ENCODE data around the gene DDX11.
"Not testable (repeated sequence)": the region's sequence is repeated elsewhere in the genome, so short reads cannot be mapped to it uniquely, and the experiment has no call there.

Gene DDX11

DNA sequence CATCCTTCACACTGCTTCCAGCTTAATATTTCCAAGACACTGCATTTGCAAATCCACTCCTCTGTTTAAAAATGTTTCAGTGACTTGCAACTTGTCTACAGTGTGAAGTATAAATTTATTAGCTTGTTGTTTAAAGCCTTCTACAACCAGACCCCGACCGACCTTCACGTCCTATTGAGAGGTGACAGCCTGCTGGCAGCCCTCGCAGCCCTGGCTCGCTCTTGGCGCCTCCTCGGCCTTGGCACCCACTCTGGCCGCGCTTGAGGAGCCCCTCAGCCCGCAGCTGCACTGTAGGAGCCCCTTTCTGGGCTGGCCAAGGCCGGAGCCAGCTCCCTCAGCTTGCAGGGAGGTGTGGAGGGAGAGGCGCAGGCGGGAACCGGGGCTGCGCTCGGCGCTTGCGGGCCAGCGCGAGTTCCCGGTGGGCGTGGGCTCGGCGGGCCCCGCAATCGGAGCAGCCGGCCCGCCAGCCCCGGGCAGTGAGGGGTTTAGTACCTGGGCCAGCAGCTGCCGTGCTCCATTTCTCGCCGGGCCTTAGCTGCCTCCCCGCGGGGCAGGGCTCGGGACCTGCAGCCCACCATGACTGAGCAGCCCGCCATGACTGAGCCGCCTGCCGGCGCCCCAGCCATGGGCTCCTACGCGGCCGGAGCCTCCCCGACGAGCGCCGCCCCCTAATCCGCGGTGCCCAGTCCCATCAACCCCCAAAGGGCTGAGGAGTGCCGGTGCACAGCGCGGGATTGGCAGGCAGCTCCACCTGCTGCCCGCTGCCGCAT lies 2.5 kb upstream of the DDX11 start:
- DNase-seq = not testable (repeated sequence)

DNA sequence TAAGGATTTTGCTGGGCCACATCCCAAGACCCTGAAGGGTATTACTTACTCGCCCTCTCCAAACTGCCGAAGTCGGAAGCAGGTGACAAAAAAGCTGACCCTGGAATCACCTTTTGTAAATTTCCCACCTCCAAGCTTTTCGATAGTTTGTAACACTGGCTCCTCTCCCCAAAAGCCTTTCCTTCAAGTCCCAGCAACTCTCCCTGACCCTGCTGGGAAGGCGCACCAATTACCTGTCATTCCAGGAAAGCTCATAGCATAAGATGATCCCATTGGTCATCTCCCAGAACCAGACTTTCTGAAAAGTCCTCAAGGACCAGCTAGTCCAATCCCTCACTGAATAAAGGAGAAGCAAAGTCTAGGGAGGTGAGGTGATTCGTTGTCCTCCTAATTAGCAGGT lies 698 bp upstream of the DDX11 start:
- DNase-seq = not testable (repeated sequence)

DNA sequence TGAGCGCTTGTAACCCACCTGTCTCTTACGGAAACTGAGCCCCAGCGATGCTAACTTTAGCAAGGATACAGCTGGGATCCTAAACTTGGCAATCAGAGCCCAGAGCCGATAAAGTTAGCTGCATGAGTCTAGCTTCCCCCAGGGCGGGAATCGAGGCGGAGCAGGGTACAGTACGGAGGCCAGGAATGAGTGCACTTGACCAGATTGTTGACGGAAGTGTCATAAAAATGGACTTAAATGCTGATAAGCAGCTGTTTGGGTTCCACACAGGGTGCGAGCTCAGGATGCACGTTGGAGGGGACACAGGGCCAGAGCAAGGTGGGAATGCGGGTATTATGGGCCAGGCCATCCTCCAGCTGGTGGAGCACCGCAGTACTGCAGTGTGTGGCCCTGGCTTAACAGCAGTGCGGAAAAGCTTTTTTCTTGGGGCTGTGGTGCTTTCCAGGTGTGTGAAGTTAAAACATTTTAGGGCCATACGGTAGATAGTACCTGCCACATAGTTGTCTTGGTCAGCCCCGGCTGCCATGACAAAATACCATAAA lies 744 bp downstream of the DDX11 start:
- not testable (repeated sequence) for DNase-seq

DNA sequence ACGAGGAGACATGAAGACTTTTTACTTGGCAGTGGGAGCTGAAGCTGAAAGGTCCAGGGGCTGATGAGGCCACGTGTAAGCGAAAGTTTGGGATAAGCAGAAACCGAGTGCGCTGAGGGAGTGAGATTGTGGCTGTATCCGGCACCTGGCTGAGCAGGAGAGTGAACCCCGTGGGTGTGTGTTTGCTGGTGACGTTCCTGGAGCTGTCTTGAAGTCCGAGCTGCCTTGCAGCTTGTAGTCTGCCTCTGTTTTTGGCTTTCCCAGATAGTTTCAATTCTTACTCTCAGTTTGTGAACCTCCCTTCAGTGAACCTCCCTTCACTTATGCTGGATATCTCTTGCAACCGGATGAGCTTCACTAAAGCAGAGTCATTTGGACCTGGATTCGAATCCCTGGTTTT lies 2.5 kb downstream of the DDX11 start:
- DNase-seq = not testable (repeated sequence)

DNA sequence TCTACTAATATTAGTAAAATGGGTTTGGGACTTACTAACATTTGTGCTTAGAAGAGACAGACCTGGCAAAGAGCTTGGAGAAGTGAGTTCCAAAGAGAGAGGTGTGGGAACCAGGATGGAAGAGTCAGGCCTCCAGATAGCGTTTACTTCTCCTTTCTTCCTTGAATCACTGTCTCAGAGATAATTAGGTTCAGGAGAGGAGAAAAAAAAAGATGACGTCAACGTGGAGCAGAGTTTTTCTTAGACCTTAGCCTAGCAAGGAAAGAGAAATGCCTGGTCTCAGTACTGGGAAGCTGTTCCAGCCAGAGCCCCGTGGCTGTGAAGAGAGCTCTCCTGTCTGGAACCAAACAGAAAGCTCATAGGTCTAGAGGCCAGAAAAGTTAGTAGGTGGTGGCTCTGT lies 3.4 kb downstream of the DDX11 start:
- DNase-seq = not testable (repeated sequence)

DNA sequence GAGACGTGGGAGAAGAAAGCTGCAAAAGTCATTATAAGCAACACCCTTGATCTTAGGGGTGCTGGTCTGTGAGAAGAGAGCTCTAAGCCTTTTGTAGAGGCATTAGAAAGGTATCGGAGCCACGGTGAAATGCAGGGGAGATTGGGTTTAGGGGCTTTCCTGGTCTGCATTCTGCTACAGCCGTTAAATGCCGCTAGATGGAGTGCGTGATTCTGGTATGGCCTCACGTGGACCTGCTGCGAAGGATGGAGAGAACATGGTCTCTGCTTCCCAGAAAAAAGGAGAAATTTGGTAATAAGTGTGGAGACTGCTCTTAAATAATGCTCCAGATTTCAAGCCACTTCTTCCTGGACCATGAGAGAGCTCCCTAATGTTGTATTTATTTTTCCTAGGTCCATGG lies 4.3 kb downstream of the DDX11 start:
- not testable (repeated sequence) for DNase-seq

DNA sequence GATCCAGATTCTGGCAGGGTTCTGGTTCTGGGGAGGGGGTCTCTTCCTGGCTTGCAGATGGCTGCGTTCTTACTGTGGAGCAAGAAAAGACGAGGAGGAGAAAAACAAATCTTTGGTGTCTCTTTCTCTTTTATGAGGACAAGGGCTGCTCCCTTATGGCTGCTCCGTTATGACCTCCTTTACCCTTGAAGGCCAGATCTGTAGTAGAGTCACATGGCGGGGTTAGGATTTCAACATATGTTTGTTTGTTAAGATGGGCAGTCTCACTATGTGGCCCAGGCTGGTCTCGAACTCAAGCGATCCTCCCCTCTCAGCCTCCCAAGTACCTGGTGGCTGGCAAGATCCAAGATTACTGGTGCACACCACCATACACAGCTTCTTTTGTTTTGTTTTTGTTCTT lies 5.8 kb downstream of the DDX11 start:
- DNase-seq = not testable (repeated sequence)

DNA sequence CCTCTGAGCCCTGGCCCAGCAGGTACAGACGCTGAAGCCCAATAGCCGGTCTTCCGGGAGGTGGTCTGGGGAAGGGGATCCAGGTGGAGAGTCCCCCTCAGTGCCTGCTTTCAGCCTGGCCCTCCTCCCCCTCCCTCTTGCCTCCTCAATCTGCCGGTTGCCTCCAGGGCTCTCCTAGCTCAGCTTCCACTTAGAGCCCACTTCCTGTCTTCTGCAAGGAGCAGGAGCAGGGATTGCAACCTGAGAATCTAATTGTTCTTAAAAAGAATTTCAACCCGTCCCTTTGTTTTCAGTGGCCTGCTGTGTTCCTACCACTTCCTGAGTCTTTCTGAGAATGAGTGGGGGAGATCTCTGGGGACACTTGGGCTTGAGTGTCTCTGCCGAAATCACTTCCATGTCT lies 6.6 kb downstream of the DDX11 start:
- not testable (repeated sequence) for DNase-seq

DNA sequence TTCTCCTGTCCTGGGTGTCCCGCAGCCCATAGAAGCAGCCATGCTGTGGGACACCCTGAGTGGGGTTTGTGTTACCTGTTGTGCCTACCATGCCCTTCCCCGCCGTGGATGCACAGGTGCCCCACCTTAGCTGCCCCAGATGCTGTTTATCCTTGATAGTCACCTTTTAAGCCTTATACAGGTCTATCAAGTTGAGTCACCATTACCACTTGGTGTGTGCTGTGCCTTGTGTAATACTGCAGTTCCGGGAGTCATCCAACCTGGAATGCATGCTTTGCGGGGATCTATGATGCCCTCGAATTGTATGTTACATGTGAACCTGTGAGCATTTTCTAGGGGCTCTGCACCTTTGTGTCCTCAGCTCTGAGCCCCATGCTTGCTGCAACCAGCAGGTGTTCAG lies 7.6 kb downstream of the DDX11 start:
- not testable (repeated sequence) for DNase-seq

DNA sequence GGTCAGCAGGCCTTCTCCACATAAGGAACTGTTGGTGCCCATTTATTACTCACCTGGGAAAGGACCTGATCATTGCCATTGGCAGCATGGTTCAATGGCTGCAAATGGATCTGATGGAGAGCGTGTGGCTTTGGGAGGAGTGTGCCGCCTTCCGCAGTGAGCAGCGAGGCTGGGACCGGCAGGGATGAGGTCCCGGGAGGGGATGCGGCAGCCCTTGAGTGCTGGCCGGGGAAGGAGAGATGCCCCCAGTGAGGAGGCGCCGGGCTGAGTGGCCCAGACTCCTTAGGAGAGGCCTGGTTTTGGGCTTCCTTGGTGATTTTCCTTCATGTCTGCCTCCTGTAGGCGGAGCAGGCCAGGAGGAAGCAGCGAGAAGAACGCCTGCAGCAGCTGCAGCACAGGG lies 10.6 kb downstream of the DDX11 start:
- not testable (repeated sequence) for DNase-seq

DNA sequence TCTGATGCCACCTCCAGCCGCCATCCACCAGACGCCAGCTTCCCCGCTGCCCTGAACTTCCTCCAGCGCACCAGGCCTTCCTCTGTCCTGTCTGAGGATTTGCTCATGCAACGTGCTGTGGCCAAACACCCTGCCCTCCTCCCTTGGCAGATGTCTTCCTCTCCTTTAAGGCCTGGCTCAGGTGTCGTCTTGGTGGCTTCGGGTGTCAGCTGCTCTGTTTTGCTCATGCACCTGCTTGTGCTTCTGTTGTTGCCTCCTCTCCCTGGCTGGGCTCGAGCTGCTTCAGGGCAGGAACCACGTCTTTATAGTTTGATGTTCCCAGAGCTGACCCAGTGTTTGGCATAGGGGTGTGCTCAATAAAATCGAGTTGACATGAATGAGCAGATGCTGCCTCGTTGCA lies 12.4 kb downstream of the DDX11 start:
- not testable (repeated sequence) for DNase-seq

DNA sequence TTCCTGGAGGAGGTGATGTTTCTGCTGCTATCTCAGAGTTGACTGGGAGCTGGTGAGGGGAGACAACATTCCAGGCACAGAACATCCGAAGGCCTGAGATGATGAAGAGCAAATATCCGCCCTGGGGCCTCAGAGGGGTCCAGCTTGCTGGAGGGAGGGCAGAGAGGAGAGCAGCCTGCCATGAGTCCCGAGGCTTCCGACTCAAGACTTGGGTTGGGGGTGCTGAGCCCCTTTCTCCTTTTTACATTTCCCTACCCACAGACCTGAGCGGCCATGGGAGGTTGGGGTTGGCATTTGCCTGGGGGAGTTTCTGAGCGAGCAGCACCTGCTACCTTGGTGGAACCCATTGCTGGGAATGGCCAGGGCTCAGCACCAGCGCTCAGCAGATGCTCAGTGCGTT lies 13.8 kb downstream of the DDX11 start:
- not testable (repeated sequence) for DNase-seq

DNA sequence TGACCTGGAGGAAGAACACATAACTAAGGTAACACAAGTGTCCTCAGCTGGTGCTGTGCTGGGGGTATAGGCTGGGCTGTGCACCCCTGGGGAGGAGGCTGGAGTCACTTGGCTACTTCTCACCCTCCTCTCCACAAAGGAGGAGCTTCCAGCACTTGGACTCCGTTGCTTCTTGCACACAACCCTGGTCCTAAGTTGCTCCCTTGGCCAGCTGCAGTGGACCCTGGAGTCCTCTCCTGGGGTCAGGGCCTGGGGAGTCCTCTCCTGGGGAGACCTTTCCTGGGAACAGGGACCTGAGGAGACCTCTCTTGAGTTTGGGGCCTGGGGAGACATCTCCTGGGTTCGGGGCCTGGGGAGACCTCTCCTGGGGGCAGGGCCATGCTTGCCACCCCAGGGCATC lies 14.3 kb downstream of the DDX11 start:
- not testable (repeated sequence) for DNase-seq

DNA sequence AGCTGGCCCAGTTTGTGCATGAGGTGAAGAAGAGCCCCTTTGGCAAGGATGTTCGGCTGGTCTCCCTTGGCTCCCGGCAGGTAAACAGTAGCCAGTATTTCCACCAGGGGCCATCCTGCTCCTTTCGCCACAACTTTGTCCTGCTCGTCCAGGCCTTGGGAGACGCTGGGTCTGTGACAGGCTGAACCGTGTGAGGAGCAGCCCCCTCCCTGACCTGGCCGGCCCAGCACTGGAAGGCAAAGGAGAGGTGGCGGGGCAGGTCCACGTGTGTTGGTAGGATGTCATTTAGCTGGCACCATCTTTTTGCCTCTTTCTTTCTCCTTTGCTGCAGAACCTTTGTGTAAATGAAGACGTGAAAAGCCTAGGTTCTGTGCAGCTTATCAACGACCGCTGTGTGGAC lies 15.4 kb downstream of the DDX11 start:
- DNase-seq = no peak

DNA sequence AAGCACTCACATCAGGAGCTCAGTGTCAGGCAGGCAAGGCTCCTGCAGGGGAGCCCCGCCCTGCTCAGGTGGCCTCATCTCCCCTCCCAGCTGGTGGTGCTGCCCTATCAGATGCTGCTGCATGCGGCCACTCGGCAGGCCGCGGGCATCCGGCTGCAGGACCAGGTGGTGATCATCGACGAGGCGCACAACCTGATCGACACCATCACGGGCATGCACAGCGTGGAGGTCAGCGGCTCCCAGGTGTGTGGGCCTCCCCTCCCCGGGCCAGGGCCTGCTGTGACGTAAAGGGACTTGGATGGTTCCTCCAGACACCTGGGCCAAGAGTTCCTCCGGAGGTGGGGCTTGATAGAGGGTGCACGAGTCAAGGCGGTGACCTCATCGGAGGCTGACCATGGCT lies 18.0 kb downstream of the DDX11 start:
- not testable (repeated sequence) for DNase-seq

DNA sequence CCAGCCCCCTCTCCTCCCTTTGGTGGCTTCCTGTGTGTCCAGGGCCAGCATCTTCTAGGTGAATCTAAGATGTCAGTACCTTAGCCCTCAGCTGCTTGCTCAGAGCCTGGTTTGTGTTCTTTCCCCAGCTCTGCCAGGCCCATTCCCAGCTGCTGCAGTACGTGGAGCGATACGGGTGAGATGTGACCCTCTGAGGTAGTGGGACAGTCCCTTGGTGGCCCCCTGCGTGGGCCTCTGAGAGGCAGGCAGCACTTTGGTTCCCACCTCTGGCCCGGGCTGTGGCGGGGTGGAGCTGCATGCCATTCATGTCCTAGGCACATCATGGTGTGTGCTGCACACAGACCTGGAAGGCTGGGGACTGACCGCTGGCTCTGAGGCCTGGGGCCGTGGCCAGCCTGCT lies 19.1 kb downstream of the DDX11 start:
- DNase-seq = not testable (repeated sequence)

DNA sequence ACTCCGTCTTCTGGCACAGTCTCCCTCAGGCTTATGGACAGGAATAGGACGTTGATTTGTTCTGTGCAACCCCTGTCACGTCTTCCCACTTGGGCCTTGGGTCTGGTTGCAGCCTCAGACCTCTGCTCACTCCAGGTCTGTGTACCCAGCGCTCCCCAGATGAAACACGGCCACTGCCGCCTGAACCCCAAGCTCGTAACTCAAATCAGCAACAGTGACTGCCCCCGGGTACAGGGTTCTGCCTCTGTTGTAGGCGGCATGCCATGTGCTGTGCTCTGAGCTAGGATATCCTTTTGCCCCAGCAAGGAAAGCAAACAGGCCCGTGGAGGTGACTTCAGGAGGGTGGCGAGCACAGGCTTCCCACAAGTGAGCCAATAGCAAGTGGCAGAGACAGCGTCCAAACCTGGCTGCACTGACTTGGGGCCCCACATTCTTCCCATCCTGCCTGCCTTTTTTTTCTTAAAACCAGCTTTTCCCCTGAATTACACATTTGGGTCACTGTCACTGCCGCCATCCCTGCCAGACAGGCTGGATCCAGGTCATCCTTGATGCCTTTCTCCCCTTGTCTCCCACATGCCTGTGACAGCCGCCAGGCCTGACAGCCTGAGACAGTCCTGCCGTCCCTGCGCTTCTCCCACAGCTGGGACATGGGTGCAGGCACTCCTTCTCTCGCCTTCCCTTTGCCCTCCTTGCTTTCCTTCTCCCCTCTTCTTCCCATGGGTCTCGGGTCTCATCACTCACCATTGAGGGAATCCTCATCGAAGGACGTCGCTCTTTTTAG lies 21.6 kb downstream of the DDX11 start:
- DNase-seq = not testable (repeated sequence)

DNA sequence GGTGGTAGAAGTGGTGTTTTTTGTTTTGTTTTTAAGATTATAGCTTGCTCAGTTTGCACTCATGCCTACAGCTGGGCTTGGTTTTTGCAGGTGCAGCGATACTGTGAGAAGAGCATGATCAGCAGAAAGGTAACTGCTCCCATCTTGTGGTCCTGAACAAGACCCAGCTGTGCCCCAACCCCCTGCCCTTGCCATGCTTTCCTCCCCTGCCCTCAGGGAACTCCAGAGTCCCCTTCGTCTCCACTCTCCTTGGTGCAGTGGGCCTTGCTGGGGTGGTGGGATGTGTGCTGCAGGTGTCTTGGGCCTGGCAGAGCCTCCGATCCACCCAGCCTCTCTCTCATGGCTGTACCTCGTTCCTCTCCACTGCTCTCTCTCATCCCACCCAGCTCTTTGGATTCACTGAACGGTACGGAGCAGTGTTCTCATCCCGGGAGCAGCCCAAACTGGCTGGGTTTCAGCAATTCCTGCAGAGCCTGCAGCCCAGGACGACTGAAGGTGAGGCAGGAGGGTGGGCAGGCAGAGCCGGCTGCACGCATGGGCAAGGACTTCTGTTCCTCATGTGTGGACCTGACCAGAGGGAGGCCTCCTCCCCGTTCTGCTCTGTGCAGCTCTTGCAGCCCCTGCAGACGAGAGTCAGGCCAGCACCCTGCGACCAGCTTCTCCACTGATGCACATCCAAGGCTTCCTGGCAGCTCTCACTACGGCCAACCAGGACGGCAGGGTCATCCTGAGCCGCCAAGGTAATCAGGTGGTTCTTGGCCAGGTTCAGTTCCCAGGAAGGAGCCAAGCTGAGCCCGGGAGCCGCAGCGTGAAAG lies 22.8 kb downstream of the DDX11 start:
- DNase-seq = not testable (repeated sequence)

DNA sequence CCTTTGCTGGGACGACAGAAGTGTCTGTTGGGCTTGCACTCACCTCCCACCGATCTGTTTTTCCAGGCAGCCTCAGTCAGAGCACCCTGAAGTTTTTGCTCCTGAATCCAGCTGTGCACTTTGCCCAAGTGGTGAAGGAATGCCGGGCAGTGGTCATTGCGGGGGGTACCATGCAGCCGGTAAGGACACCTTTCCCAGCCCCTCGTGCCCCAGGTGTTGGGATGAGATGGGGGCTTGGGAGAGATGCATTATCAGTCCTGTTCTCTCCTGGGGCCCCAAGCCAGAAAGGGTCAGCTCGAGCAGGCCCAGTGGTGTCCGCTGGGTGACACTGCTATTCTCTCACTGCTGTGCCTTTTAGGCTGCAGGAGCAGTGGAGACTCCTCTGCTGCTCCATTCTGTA lies 24.2 kb downstream of the DDX11 start:
- not testable (repeated sequence) for DNase-seq

DNA sequence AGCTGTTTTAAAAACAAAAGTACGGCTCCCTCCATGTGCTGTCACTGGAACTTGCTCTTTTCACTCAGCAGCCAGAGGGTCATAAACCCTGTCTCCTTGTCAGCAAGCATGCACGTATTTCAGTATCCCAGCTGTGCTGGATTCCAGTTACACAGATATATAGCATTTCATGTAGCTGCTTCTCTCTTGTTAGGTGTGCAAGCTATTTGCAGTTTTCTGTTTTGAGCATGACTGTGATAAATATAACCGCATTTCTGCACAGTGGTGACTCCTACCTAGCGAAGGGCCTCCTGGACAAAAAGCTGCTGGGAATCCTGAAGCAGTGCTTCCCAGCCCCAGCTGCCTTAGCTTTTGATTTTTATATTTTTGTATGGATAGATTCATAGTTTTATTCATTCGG lies 24.7 kb downstream of the DDX11 start:
- not testable (repeated sequence) for DNase-seq

DNA sequence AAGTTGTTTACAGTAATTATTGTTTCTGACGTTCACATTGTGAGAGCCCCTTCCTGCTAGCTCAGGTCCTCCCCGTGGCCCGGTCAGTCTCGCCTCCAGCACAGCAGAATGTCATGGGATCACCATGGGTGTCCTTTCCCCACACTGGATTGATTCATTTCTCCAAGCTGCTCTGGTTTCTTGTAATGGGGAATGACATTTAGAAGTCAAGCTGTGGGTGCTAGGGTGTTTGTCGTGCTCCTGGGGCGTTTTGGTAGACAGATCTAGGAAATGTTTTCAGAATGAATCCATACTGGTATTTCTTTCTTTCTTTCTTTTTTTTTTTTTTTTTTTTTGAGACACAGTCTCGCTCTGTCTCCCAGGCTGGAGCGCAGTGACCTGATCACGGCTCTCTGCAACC lies 25.1 kb downstream of the DDX11 start:
- not testable (repeated sequence) for DNase-seq

DNA sequence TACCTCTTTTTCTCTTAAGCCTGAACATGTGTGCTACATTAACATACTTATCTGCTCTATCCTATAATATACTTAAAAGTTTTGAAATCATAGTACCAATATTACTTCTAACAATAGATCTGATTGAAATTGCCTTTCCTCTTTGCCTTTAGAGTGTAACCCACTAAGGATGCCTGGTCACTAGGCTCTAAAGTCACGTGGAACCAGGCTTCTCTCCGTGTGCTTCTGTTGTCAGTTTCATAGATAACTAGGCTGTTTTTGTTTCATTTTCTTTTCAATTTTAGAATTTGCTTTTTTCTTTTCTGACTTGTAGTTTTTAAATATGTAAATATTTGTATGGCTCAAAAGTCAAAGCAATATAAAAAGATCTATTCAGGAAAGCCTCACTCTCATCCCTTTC lies 25.8 kb downstream of the DDX11 start:
- not testable (repeated sequence) for DNase-seq

Measured in NCI-H226 (cell line).